GM12873 (cell line): ENCODE measurements around the gene PRCD.

ENCODE experiments used
- TF ChIP-seq, protein P1 (sequence below): IDR thresholded peaks from 2 replicates; pipeline ENCODE4 v1.5.1; 2012; ENCODE audit warnings: low read depth, mild to moderate bottlenecking, moderate library complexity, low read length, control low read depth; ENCODE audit not compliant: insufficient read depth; ENCODE audit errors: missing control alignments

The PRCD gene

GRCh38 chr17:76541739-76542454 is 2.1 kb downstream of the PRCD start:
- TF ChIP-seq, protein P1, sequence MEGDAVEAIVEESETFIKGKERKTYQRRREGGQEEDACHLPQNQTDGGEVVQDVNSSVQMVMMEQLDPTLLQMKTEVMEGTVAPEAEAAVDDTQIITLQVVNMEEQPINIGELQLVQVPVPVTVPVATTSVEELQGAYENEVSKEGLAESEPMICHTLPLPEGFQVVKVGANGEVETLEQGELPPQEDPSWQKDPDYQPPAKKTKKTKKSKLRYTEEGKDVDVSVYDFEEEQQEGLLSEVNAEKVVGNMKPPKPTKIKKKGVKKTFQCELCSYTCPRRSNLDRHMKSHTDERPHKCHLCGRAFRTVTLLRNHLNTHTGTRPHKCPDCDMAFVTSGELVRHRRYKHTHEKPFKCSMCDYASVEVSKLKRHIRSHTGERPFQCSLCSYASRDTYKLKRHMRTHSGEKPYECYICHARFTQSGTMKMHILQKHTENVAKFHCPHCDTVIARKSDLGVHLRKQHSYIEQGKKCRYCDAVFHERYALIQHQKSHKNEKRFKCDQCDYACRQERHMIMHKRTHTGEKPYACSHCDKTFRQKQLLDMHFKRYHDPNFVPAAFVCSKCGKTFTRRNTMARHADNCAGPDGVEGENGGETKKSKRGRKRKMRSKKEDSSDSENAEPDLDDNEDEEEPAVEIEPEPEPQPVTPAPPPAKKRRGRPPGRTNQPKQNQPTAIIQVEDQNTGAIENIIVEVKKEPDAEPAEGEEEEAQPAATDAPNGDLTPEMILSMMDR: no peak

- TF ChIP-seq, protein P1: no peak
Observed at GRCh38 chr17:76542566-76542971, 2.7 kb downstream of the PRCD start.

- TF ChIP-seq, protein P1: no peak
Observed at GRCh38 chr17:76542984-76543383, 3.1 kb downstream of the PRCD start.

DNA sequence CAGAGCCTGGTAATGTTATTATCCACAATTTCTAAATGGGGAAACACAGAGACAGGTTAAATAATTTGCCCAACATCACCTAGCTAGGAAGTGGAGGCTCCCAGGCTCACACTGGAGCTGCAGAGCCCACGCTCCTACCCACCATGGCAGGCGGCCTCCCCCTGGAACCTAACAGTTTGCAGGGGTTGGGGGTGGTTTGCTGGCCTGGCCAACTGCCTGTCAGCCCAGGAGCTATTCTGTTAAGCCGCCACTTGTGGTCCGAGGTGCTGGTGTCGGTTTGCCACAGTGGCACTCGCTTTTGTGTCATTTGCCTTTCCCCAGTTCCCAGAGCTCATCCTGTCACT is 3.6 kb downstream of the PRCD start:
- TF ChIP-seq, protein P1: no peak

- TF ChIP-seq, protein P1: no peak
Observed at GRCh38 chr17:76543826-76544545, 4.1 kb downstream of the PRCD start.

DNA sequence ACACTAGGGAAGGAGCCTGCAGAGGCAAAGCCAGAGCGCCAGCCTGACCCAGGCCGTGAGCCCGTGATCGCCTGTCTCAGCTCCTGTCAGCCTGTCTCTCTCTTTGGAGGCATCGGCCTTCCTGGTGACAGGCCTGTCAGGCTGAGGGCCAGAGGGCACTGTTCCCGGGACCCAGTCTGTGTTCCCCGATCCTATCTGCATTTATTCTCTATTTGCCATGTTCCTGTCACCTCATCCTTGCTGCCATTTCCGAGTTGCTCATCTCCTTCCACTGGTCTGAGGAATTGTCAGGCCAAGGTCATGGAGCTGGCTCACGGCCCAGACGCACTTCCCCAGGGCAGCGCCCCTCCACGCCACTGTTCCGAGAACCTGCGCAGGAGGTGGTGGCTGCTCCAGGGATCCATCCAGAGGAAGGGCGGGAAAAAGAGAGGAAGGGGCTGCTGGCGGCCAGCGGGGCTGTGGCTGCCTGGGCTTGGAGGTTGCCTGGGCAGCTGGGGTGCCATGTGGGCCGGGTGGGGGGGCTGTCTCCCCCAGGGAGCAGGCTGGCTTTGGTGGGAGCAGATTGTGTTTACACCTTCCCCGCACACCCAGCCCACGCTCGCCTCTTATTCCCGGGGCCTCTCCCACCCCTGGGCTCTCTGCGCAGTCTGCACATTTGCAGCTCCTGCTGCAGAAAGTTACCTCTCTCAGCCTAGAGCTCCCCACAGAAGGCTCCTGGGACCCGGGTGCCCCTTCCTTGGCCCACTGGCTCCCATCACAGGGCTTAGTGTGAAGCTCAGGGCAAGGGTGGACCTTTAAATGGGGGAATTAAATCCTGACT is 4.9 kb downstream of the PRCD start:
- TF ChIP-seq, protein P1: no peak
